CD4-positive, alpha-beta T cell (primary cell): ENCODE data around the gene ARHGEF19. TPM values are rescaled to one million over a fixed set of nuclear protein-coding genes. Genes with fewer than 3 reads are reported as not detected.

ENCODE experiments used
- ATAC-seq: fragments of 200-7000 bp; cut with Tn5 transposase; one replicate; pipeline ENCODE4 v1.10.0; 2022; ENCODE audit warnings: mild to moderate bottlenecking; ENCODE audit not compliant: poor library complexity
- CTCF ChIA-PET: fragments of 350-600 bp; sonication (Branson Sonifier 250); formaldehyde crosslinking; loops from one replicate; lab custom pipeline; 2021; ENCODE audit warnings: antibody characterized with exemption, inconsistent platforms; lab: Charles Lee
- POLR2A ChIA-PET: fragments of 350-600 bp; sonication (Branson Sonifier 250); formaldehyde crosslinking; loops from one replicate; lab custom pipeline; 2021; ENCODE audit warnings: antibody characterized with exemption, inconsistent platforms; lab: Charles Lee
- DNase-seq, 14 experiments: peaks; one replicate each; pipeline ENCODE4 v3.0.0-alpha.2; 2013 to 2020; ENCODE audit warnings: mixed read lengths in 2 of 14
- H3K27ac ChIP-seq, 2 donors: one replicate each; pipeline versions ENCODE4 v1.5.1 to v1.7.0; 2013; ENCODE audit warnings: low read length in 2 of 2, low read depth in 1 of 2, mild to moderate bottlenecking in 1 of 2
- H3K27me3 ChIP-seq, 2 experiments: 1 replicate in 1 of 2; 2 replicates in 1 of 2; pipeline versions ENCODE4 v1.6.1 to v1.7.0; 2013; ENCODE audit warnings: low read length in 2 of 2, control low read depth in 1 of 2, mild to moderate bottlenecking in 1 of 2, moderate library complexity in 1 of 2; ENCODE audit not compliant: insufficient read depth in 2 of 2, control insufficient read depth in 1 of 2
- H3K36me3 ChIP-seq: one replicate; pipeline ENCODE4 v1.6.1; 2013; ENCODE audit warnings: low read length, control low read depth; ENCODE audit not compliant: insufficient read depth
- H3K4me1 ChIP-seq: one replicate; pipeline ENCODE4 v1.6.1; 2013; ENCODE audit warnings: low read length, control low read depth; ENCODE audit not compliant: insufficient read depth
- H3K4me3 ChIP-seq: one replicate; pipeline ENCODE4 v1.5.1; 2013; ENCODE audit warnings: mild to moderate bottlenecking, low read length, moderate library complexity
- H3K9me3 ChIP-seq, 2 experiments: 1 replicate in 1 of 2; 2 replicates in 1 of 2; pipeline versions ENCODE4 v1.6.1 to v1.7.0; 2013; ENCODE audit warnings: low read length in 2 of 2, mild to moderate bottlenecking in 2 of 2, control low read depth in 1 of 2, moderate library complexity in 1 of 2; ENCODE audit not compliant: control insufficient read depth in 1 of 2, insufficient read depth in 1 of 2
- H3K27ac Mint-ChIP-seq: one replicate; pipeline ENCODE4 v1.8.0; 2020; ENCODE audit warnings: mixed read lengths
- H3K27me3 Mint-ChIP-seq: one replicate; pipeline ENCODE4 v1.8.0; 2021; ENCODE audit warnings: mixed read lengths
- H3K36me3 Mint-ChIP-seq: one replicate; pipeline ENCODE4 v1.8.0; 2021; ENCODE audit warnings: low read depth, mixed read lengths
- H3K4me1 Mint-ChIP-seq: one replicate; pipeline ENCODE4 v1.8.0; 2021; ENCODE audit warnings: low read depth, mixed read lengths
- H3K4me3 Mint-ChIP-seq: one replicate; pipeline ENCODE4 v1.8.0; 2020; ENCODE audit warnings: mild to moderate bottlenecking, mixed read lengths
- H3K9me3 Mint-ChIP-seq: one replicate; pipeline ENCODE4 v1.8.0; 2020; ENCODE audit warnings: mixed read lengths
- CTCF ChIP-seq: fragments of 200-600 bp; IDR thresholded peaks from one replicate; pipeline ENCODE4 v1.8.0; 2022; ENCODE audit warnings: antibody characterized with exemption, mild to moderate bottlenecking
- intact Hi-C, 2 experiments: fragments of 100-400 bp; cut with DNase I in 1 of 2; cut with micrococcal nuclease in 1 of 2; formaldehyde crosslinking; loops; one replicate each; pipeline versions ENCODE4 v1.15.1 to v1.9.0; 2023 to 2025; cut with DNase I, micrococcal nuclease
- total RNA-seq, 174 experiments: library from RNA in 2 of 174; stranded (reverse) in 2 of 174; gene quantifications; one replicate each; pipeline ENCODE4 v1.2.3 and lab custom pipeline; 2021 to 2026

Gene ARHGEF19
- total RNA-seq, 2 experiments from 2014 or later, result 3.8 to 5.8 TPM

- Histone ChIP-seq H3K4me3 (no peak overlapping the region), H3K4me1 (peaks cover 7% of the 10 kb centered on the region), H3K9me3 (no peaks in the 10 kb centered on the region), H3K36me3 (no peaks in the 10 kb centered on the region), H3K27ac (no peak overlapping the region), H3K27me3 (peaks cover 0 to 4% of the 10 kb centered on the region in 2 experiments)
- H3K4me3 Mint-ChIP-seq, result no peak overlapping the region
- ChIA-PET CTCF (no interaction called here), POLR2A (no interaction called here)
- no peak overlapping the region for H3K27ac Mint-ChIP-seq
- H3K36me3 Mint-ChIP-seq, result no peaks in the 10 kb centered on the region
- H3K4me1 Mint-ChIP-seq, result no peaks in the 10 kb centered on the region
- no peak for ATAC-seq
- no peaks in the 10 kb centered on the region for H3K9me3 Mint-ChIP-seq
- H3K27me3 Mint-ChIP-seq, result peaks cover 10% of the 10 kb centered on the region
- TF ChIP-seq CTCF, result no peak
- intact Hi-C loops, result no loop called here
- DNase-seq, result no peak
Observed at GRCh38 chr1:16191309-16191708, 21.1 kb downstream of the ARHGEF19 start.

- Histone ChIP-seq H3K27ac (no peak overlapping the region), H3K4me3 (no peak overlapping the region), H3K9me3 (no peaks in the 10 kb centered on the region), H3K4me1 (peaks cover 7% of the 10 kb centered on the region), H3K27me3 (peaks cover 0 to 4% of the 10 kb centered on the region in 2 experiments), H3K36me3 (no peaks in the 10 kb centered on the region)
- Mint-ChIP-seq H3K4me3 (no peak overlapping the region), H3K4me1 (no peaks in the 10 kb centered on the region), H3K36me3 (no peaks in the 10 kb centered on the region), H3K27me3 (peaks cover 10% of the 10 kb centered on the region), H3K27ac (no peak overlapping the region), H3K9me3 (no peaks in the 10 kb centered on the region)
- intact Hi-C loops, result loop anchor here (5.0 to 10.0 kb wide), 2 partner anchors 395 to 398 kb away; no protein-coding TSS in a partner anchor
- POLR2A ChIA-PET, result interaction anchor here (0.8 kb wide), 1 partner anchor 111 kb away, joined by 3 read pairs; no protein-coding TSS in a partner anchor
- DNase-seq (no peak), ATAC-seq (no peak)
- CTCF ChIA-PET, result interaction anchor here (6.0 kb wide), 1 partner anchor 112 kb away, joined by 66 read pairs; no protein-coding TSS in a partner anchor
- TF ChIP-seq CTCF, result no peak
Observed at GRCh38 chr1:16189921-16190621, 22.4 kb downstream of the ARHGEF19 start.

- Mint-ChIP-seq H3K4me1 (no peaks in the 10 kb centered on the region), H3K27ac (no peak overlapping the region), H3K4me3 (no peak overlapping the region), H3K36me3 (no peaks in the 10 kb centered on the region), H3K27me3 (peaks cover 10% of the 10 kb centered on the region), H3K9me3 (no peaks in the 10 kb centered on the region)
- Histone ChIP-seq H3K4me1 (peaks cover 7% of the 10 kb centered on the region), H3K4me3 (no peak overlapping the region), H3K27me3 (peaks cover 0 to 4% of the 10 kb centered on the region in 2 experiments), H3K27ac (no peak overlapping the region), H3K9me3 (no peaks in the 10 kb centered on the region), H3K36me3 (no peaks in the 10 kb centered on the region)
- DNase-seq (no peak), ATAC-seq (no peak)
- no peak for TF ChIP-seq CTCF
- ChIA-PET POLR2A (no interaction called here), CTCF (interaction anchor here (1.0 to 6.0 kb wide), 2 partner anchors 111 to 116 kb away, joined by 3 to 66 read pairs; partner anchors contain the start of gene FAM131C)
- intact Hi-C loops, result loop anchor here (5.0 to 10.0 kb wide), 2 partner anchors 394 to 397 kb away; no protein-coding TSS in a partner anchor
Observed at GRCh38 chr1:16189003-16189402, 23.4 kb downstream of the ARHGEF19 start.
